Activated T-cell treated with anti-CD3 and anti-CD28 coated beads for 24 hours (primary cell): Measurements from ENCODE around the gene AKAP6.

ENCODE experiments used
- DNase-seq: peaks from one replicate; pipeline ENCODE4 v3.0.0-alpha.2; 2020; ENCODE audit warnings: low read depth

AKAP6 gene

GRCh38 chr14:32412103-32412502 is 83.0 kb downstream of the AKAP6 start:
- DNase-seq, result no peak

DNA sequence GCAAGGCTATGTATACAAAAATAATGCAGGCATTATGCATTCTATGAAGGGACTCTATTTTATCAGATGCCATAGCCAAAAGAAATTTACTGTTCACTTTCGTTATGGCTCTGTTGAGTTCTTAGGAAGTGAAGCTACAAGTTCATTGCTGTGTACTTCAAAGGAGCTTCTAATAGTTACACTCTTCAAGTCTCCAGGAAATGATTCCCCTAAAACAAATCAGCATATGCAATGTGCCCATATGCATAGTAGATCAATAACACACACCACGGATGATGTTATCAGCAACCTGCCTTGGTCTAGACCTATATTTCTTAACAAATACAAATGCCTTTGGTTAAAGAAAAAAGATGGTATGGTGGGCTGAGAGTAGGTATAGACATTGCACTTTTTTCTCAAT is 83.4 kb downstream of the AKAP6 start:
- DNase-seq, result no peak

DNA sequence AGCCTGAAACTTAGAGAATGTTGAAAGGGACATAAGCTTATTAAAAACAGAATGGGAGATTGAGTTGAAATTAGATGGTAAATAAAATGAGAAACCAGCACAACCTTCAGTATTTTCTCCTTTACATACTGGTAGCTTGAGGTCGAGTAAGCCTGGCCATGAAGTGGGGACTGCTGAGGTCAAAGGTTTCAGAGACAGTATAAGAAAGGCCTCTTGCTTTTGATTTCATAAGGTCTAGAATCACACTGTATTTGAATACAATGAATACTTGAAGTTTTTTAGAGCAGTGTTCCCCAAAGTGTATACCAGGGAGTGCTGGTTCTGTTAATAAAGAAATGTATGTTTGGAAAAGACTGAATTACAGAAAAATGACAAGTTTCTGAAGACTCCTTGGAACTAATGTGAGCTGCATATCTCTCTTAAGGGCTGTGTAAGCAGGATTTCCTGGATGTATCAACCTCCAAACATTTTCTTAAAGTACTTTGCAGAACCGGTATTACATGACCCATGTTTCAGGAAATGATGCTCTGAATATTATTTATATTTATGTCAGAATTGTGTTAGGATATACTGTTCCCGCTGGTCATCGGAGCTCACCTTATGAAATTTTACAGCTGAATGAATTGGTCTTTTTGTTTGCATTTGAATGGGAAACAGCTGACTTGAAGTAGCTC is 85.0 kb downstream of the AKAP6 start:
- DNase-seq, result no peak

DNA sequence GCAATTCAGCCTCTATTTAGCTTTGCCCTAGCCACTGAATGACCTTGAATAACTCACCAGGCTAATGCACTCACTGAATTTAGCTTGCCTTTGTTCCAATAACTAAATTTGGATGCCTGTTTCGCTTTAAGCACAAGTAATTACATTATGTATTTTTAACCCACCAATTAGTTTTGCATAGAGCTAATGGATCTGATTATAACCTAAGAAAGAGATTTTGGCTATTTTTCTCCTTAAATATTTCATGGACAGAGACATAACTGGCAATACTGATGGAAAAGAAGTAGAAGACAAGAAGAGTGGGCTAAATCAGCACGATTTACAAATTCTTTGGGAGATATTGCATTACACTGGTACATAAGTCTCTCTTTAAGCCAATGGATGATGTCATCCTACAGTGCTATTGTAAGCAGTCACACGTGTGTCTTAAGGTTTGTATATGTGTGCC is 85.7 kb downstream of the AKAP6 start:
- no peak for DNase-seq

DNA sequence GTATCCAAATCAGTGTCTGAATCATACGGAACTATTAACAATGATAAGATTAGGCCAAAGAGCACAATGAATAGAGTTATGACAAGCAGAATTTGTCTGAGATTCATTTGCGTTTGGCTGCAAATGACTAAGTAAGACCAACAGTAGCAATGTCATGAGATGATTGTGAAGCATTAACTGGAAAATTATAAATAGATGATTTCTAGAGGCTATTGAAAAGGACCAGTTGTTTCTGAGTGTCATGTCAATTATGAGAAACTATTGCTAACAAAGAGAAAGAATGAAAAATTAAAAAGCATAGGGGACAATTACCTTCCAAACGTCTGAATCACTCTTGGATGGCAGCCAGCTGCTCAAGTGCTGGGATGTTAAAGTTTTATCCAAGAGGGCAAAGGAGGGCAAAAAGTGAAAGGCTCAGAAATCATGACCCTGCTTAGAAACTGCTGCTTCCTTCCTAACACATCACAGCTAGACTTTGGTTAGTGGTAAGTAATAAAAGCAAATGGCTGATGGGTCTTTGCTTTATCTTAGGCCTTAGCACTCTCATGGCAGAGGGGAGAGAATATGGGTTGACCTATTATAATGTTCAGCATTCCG is 89.0 kb downstream of the AKAP6 start:
- no peak for DNase-seq

DNA sequence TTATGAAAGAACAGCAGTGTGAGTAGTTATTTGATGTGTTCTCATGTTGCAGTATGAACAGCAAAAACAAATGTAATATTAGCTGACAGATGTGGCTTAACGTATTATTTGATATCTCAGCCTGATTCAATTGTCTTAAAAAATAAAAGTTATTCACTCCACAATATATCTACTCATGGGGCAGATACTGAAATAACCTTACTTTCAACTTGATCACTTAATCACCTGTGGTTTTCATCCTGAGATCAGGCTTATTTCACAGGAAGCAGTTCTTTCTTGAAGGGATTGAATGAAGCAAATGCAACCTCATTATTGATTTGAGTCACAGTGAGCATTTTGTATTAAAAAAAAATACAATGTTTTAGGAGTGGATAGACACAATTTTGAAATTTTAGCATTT is 90.3 kb downstream of the AKAP6 start:
- no peak for DNase-seq

- no peak for DNase-seq
Observed at GRCh38 chr14:32421781-32422180, 92.7 kb downstream of the AKAP6 start.

DNA sequence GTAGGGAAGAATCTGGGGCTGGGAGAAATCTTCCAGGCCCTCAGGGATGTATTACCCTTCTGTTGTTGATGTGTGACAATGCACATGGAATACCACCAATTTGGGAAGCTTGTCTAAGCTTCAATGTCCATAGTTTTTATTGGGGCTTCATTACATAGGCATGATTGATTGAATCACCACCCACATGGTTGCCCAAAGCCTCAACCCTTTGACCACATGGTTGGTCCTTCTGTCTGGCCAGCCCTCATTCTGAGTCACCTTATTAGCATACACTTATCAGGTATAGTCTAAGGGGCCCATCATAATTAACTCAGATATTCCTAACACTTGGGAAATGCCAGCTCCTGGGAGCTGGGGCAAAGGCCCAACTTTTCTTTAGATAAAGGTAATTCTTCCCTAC is 93.3 kb downstream of the AKAP6 start:
- DNase-seq, result no peak

GRCh38 chr14:32426028-32426427 is 96.9 kb downstream of the AKAP6 start:
- DNase-seq, result no peak

- no peak for DNase-seq
Observed at GRCh38 chr14:32426586-32427388, 97.7 kb downstream of the AKAP6 start.

GRCh38 chr14:32427726-32428528 is 98.8 kb downstream of the AKAP6 start:
- no peak for DNase-seq

DNA sequence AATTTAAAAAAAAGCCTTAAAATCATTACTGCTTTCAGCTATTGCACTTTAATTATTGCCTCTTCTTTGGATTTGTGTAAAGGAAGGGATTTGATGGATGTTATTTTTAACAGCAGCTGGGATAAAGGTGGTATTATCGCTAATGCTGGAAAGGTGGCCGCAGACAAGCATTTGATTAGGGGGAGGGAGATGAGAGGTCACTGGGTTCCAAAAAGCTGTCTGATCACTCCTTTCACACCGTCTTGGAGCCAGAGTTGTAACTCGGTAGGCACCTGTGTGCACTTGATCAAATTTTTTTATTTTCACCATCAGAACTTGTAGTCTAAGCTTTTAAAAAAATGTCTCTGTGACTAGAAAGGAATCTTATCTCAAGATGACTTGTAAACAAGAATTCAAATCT is 99.8 kb downstream of the AKAP6 start:
- no peak for DNase-seq

DNA sequence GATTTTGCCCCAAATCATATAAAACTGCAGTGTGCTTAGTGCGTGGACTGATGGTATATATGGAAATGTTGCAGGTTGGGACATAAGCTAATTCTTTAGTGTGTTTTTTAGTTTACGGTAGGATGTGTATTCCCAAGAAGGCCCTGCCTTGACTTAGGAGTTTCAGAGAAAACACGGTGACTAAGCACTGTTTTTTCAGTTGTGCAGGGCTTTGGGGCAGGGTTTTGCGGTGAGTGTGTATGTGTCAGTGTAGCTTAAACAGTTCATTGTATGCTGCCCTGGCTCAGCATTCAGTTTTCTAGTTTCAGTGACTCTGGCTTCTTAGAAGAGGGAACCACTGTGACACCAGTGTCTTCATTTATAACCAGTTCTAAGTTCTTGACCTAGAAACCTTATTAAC is 101.2 kb downstream of the AKAP6 start:
- no peak for DNase-seq

GRCh38 chr14:32432813-32433538 is 103.9 kb downstream of the AKAP6 start:
- no peak for DNase-seq

DNA sequence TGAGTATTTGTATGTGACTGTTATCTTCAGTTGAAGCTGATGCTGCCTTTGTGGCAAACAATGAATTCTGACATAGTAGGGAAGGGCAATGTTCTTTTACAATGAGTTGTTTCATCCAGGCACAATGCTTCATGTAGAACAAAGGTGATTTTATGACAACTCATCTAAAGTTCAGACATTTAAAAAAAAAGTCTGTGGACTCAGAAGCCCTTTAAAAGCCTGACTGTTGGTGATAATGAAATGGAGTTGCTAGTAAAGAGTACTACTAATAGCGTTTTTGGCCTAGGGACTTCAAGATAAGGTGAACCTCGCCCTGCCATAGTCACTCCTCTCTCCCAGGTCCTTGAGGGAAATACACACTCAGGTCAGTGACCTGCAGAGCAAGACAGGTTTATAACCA is 105.1 kb downstream of the AKAP6 start:
- DNase-seq, result no peak

- DNase-seq, result no peak
Observed at GRCh38 chr14:32434880-32435279, 105.8 kb downstream of the AKAP6 start.

DNA sequence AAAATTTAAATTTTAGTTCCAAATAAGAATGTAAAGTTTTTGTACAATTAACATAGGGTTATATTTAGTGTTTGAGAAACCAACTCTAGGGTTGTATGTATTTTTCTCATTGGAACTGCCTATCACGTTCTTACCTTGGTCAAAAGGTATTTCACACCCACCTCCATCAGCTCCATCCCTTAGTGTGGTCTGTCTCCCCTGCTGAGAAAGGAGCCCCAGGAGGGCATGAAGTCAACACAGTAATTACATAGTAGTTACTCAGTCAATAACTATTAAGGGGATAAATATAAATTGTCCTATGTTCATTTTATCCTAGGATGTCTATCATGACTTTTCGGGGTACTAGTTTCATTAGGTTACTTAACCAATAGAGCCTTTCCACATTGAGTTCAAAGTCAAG is 106.3 kb downstream of the AKAP6 start:
- no peak for DNase-seq

GRCh38 chr14:32436993-32437392 is 107.9 kb downstream of the AKAP6 start:
- no peak for DNase-seq

- DNase-seq, result no peak
Observed at GRCh38 chr14:32438517-32438916, 109.4 kb downstream of the AKAP6 start.

DNA sequence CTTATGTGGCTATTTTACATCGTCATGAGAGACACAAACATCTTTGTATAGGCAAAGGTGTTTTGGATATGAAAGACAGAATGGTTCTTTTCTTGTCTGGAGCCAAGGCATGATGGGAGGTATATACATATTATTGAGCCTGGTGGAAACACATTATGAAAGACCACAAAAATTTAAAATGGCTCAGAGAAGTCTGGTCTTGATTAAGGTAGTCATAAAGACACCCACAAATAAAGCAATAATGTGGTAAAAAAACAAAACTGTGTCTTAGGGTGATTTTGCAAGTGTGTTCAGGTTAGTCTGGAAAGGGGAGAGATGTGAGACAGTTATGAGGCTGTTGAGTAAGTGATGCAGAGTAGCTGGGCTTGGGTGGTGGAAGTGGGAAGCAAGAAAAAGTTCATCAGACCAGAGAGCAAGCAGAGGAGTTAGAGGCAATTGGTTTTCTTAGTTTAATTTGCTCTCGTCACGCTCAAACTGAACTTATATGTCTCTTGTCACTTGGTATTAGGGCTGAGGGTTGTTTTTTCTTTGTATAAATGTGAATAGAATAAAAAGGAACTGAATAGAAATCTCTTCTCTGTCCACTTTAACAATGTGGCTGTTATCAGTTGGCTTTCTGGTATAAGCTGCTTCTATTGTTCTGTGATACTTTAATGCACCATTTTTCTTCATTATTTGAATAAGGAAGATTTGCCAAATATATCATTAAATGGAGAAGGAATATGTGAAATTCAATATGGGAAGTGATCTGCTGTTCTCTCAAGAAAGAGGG is 115.0 kb downstream of the AKAP6 start:
- DNase-seq, result no peak

DNA sequence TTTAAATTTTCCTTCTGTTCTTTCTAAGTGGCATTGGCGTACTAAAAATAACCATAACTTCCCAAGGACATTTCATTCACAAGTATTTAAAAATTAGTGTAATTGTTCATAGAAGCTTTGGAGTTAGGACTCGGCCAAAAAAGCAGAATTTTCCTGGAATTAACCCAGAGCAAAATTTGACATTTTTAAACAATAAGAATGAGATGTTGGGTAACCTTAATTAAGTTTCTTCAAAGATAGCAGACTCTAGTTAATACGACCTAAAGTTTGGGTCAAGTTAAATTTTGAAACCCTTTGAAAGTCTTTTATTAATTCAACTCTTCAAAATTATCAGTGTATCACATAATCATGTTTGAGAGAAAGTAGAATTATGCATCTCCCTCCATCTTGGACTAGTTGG is 118.3 kb downstream of the AKAP6 start:
- no peak for DNase-seq
